GM12864 (cell line): ENCODE data around the gene LLGL1.

Source experiments
- DNase-seq: peaks from one replicate; pipeline ENCODE4 v3.0.0-alpha.2; 2011; ENCODE audit warnings: low read depth
- H3K4me3 ChIP-seq: 2 replicates; pipeline ENCODE4 v1.5.1; 2011; ENCODE audit warnings: mild to moderate bottlenecking, low read depth, low read length, control low read depth
- CTCF ChIP-seq: IDR thresholded peaks from 2 replicates; pipeline ENCODE4 v1.5.1; 2011; ENCODE audit warnings: low read depth, mild to moderate bottlenecking, moderate library complexity, low read length, control low read depth, inconsistent platforms; ENCODE audit errors: missing control alignments

Gene LLGL1

GRCh38 chr17:18225121-18225641 lies at the start of gene LLGL1:
Gene LLGL1 (plus strand): TSS chr17:18225635. CDS start chr17:18225683, 48 bp downstream.
- DNase-seq = peak; percentile 53
- H3K4me3 ChIP-seq = peak within 1 kb of the TSS; percentile 62
- no peak for TF ChIP-seq CTCF

GRCh38 chr17:18176176-18176575 lies 49.3 kb upstream of the LLGL1 start:
- H3K4me3 ChIP-seq = no peak overlapping the region
- TF ChIP-seq CTCF = no peak
- no peak for DNase-seq

GRCh38 chr17:18177133-18177532 lies 48.3 kb upstream of the LLGL1 start:
- TF ChIP-seq CTCF = no peak
- no peak for DNase-seq
- no peak overlapping the region for H3K4me3 ChIP-seq

GRCh38 chr17:18177722-18178121 lies 47.7 kb upstream of the LLGL1 start:
- DNase-seq = no peak
- TF ChIP-seq CTCF = no peak
- H3K4me3 ChIP-seq = no peak overlapping the region

- DNase-seq = no peak
- no peak for TF ChIP-seq CTCF
- no peak overlapping the region for H3K4me3 ChIP-seq
Observed at GRCh38 chr17:18179196-18179595, 46.2 kb upstream of the LLGL1 start.

GRCh38 chr17:18179804-18180203 lies 45.6 kb upstream of the LLGL1 start:
- no peak for TF ChIP-seq CTCF
- no peak overlapping the region for H3K4me3 ChIP-seq
- no peak for DNase-seq

GRCh38 chr17:18181358-18181757 lies 44.1 kb upstream of the LLGL1 start:
- H3K4me3 ChIP-seq = no peak overlapping the region
- no peak for DNase-seq
- TF ChIP-seq CTCF = no peak
